ENCODE results near the gene PRKAG2.
A peak's percentile ranks its signal among the peaks of the same experiment; 100 is the strongest.

Gene PRKAG2

DNA sequence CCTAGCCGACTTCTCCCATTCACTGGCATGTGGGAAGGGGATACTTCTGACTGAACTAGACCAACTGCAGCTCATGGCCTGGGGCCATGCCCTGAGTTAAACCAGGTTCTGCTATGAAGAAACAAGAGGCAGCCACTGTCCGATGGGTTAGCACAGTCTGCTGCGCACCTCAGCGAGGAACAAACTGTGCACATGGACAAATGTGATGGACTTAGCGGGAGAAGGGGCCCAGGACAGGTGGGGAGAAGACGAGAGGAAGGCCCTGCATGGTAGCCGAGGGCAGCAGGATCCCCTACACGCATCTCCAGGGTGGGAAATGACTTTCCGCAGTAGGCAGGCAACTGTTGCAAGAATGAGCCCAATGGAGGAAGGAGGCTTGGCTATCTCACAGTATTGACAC is 115.0 kb downstream of the PRKAG2 start:
- H3K4me3 ChIP-seq (ENCODE audit: extremely low read depth, insufficient read depth, low read length, poor library complexity, severe bottlenecking), result no peak overlapping the region
- H3K4me1 ChIP-seq (ENCODE audit: control insufficient read depth, insufficient read depth, low read length, poor library complexity, severe bottlenecking), result peaks cover 10% of the 10 kb centered on the region
- H3K27ac ChIP-seq (ENCODE audit: low read depth, low read length, severe bottlenecking), result no peak overlapping the region
- H3K36me3 ChIP-seq (ENCODE audit: control insufficient read depth, insufficient read depth, low read length), result no peaks in the 10 kb centered on the region
- 93 to 94% methylated on average over 7 to 8 of the region's 9 CpGs for WGBS, 2 experiments (ENCODE audit: insufficient coverage in 2 of 2)
- H3K9me3 ChIP-seq (ENCODE audit: control insufficient read depth, low read length), result no peaks in the 10 kb centered on the region

DNA sequence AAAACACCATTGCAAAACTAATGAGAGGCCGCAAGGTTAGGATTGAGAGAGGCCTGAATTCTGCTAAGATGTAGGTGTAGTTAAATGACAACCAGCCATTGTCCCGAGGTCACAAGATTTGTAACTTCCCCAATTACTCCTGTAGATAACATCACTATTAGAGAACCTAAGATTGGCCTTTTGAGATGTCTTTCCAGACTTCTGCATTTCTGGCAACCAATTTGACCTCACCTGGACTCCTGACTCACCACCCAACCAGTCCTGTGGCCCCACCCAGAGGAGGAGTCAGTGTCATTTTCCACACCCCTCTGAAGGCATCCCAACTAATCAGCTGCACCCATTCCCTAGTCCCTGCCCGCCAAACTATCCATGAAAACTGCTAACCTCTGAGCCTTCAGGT is 115.7 kb downstream of the PRKAG2 start:
- Histone ChIP-seq H3K36me3 (ENCODE audit: control insufficient read depth, insufficient read depth, low read length) (no peaks in the 10 kb centered on the region), H3K4me1 (ENCODE audit: control insufficient read depth, insufficient read depth, low read length, poor library complexity, severe bottlenecking) (peaks cover 14% of the 10 kb centered on the region), H3K27ac (ENCODE audit: low read depth, low read length, severe bottlenecking) (no peak overlapping the region), H3K4me3 (ENCODE audit: extremely low read depth, insufficient read depth, low read length, poor library complexity, severe bottlenecking) (no peak overlapping the region), H3K9me3 (ENCODE audit: control insufficient read depth, low read length) (no peaks in the 10 kb centered on the region)
- WGBS, 2 experiments (ENCODE audit: insufficient coverage in 2 of 2), result 80 to 100% methylated on average over 1 of the region's 3 CpGs

DNA sequence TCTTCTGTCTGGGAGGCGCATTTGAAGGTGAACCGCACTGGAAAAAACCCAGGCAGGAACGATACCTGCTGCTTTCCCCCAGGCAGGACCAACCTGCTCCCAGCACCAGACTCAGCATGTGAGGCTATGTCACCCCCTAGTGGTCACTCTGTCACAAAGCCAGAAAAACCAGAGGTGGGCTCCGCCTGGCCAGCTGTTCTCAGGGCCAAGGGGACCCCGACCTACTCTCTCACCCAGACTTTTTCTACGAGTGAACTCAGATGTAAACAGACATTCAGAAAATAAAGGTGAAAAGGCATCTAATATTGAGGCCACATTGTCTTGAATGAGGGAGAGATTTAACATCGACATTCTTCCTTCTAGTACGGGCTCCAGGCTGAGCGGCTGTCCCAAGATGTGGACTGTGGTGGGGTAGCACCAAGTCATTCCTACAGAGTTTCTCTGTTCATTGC is 117.3 kb downstream of the PRKAG2 start:
- WGBS, 2 experiments (ENCODE audit: insufficient coverage in 2 of 2), result 57 to 66% methylated on average over 6 to 7 of the region's 9 CpGs
- no peaks in the 10 kb centered on the region for H3K36me3 ChIP-seq (ENCODE audit: control insufficient read depth, insufficient read depth, low read length)
- no peak overlapping the region for H3K27ac ChIP-seq (ENCODE audit: low read depth, low read length, severe bottlenecking)
- no peak overlapping the region for H3K4me3 ChIP-seq (ENCODE audit: extremely low read depth, insufficient read depth, low read length, poor library complexity, severe bottlenecking)
- peaks cover 28% of the 10 kb centered on the region for H3K4me1 ChIP-seq (ENCODE audit: control insufficient read depth, insufficient read depth, low read length, poor library complexity, severe bottlenecking)
- H3K9me3 ChIP-seq (ENCODE audit: control insufficient read depth, low read length), result no peaks in the 10 kb centered on the region

DNA sequence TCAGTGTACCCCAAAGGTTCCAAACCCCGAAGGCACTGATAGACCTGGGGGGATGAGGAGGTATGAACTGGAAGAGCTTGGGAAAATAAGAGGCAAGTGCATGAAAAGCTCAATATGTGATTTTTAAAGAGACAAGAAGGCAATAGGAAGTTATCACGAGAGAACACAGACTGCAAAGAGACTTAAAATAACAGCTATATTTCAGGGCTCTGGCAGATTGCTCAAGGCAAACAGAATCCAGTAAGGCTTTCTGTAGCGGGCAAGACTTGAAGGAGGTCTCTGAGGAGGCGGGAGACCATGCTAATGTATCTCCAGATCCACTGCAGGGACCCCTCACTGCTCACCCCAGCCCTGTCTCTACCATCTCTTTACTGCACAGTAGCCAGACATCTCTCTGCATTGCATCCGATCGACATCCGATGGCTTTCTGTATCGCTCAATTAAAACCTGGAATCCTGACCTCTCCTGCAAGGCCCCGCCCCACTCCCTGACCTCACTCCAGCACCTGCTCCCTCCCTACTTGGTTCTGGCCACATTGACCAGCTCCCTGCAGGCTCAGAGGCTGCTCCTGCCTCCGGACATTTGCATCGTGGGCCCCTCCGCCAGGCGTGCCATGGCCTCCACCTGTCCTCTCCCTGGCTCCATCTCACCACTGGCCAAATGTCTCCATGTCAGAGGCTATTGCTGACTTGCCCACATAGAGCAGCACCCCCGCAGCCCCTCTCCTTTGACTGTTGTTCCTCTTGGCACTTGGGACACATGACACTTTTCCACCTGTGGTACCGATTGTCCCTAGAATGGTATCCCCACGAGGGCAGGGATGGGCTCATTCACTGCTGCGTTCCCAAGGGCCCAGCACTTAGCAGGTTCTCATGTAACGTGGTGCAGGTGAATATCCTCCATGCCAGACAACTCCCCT is 118.0 kb downstream of the PRKAG2 start:
- H3K27ac ChIP-seq (ENCODE audit: low read depth, low read length, severe bottlenecking), result no peak overlapping the region
- H3K4me1 ChIP-seq (ENCODE audit: control insufficient read depth, insufficient read depth, low read length, poor library complexity, severe bottlenecking), result peaks cover 28% of the 10 kb centered on the region
- H3K9me3 ChIP-seq (ENCODE audit: control insufficient read depth, low read length), result no peaks in the 10 kb centered on the region
- no peak overlapping the region for H3K4me3 ChIP-seq (ENCODE audit: extremely low read depth, insufficient read depth, low read length, poor library complexity, severe bottlenecking)
- H3K36me3 ChIP-seq (ENCODE audit: control insufficient read depth, insufficient read depth, low read length), result no peaks in the 10 kb centered on the region
- WGBS, 2 experiments (ENCODE audit: insufficient coverage in 2 of 2), result 85 to 87% methylated on average over 17 to 18 of the region's 18 CpGs

DNA sequence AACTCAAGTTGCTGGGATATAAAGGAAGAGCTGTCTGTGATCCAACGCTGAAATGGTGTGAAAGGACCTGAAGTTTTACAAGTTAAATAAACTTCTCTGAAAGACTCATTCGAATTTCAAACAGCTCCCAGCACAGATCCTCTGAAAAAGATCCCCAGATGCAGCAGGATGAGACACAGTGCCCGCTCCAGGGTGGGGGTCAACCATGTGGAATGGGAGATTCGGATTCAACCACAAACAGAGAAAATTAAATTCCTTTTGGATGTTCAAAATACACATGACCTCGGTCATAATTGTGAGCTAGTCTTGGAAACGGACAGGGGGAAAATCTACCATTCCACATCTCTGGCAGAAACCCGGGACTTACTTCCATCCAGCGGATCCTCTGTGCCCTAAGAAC is 119.6 kb downstream of the PRKAG2 start:
- 89 to 94% methylated on average over 3 to 4 of the region's 8 CpGs for WGBS, 2 experiments (ENCODE audit: insufficient coverage in 2 of 2)
- Histone ChIP-seq H3K4me3 (ENCODE audit: extremely low read depth, insufficient read depth, low read length, poor library complexity, severe bottlenecking) (no peak overlapping the region), H3K4me1 (ENCODE audit: control insufficient read depth, insufficient read depth, low read length, poor library complexity, severe bottlenecking) (peaks cover 28% of the 10 kb centered on the region), H3K9me3 (ENCODE audit: control insufficient read depth, low read length) (no peaks in the 10 kb centered on the region), H3K27ac (ENCODE audit: low read depth, low read length, severe bottlenecking) (no peak overlapping the region), H3K36me3 (ENCODE audit: control insufficient read depth, insufficient read depth, low read length) (no peaks in the 10 kb centered on the region)

DNA sequence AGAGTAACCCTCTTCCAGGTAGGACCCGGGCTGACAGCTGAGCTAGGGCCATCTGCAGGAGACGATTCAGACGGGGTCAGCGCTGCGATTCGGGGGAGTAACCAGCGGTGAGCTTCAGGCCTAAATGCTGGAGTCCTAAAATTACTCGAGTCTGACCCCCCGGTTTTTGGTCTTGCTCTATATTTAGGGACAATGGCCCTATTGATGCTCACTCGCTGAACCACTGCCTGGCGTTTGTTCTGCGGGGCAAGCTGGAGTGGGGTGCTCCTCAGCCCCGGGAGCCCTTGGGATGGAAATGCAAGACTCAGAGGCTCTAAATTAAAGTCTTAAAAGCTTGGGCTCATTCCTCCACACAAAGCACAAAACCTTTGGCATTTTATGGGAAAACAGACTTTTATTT is 120.0 kb downstream of the PRKAG2 start:
- Histone ChIP-seq H3K27ac (ENCODE audit: low read depth, low read length, severe bottlenecking) (no peak overlapping the region), H3K4me1 (ENCODE audit: control insufficient read depth, insufficient read depth, low read length, poor library complexity, severe bottlenecking) (peaks cover 28% of the 10 kb centered on the region), H3K4me3 (ENCODE audit: extremely low read depth, insufficient read depth, low read length, poor library complexity, severe bottlenecking) (no peak overlapping the region), H3K9me3 (ENCODE audit: control insufficient read depth, low read length) (no peaks in the 10 kb centered on the region), H3K36me3 (ENCODE audit: control insufficient read depth, insufficient read depth, low read length) (no peaks in the 10 kb centered on the region)
- WGBS, 2 experiments (ENCODE audit: insufficient coverage in 2 of 2), result 75 to 77% methylated on average over 12 to 13 of the region's 13 CpGs

DNA sequence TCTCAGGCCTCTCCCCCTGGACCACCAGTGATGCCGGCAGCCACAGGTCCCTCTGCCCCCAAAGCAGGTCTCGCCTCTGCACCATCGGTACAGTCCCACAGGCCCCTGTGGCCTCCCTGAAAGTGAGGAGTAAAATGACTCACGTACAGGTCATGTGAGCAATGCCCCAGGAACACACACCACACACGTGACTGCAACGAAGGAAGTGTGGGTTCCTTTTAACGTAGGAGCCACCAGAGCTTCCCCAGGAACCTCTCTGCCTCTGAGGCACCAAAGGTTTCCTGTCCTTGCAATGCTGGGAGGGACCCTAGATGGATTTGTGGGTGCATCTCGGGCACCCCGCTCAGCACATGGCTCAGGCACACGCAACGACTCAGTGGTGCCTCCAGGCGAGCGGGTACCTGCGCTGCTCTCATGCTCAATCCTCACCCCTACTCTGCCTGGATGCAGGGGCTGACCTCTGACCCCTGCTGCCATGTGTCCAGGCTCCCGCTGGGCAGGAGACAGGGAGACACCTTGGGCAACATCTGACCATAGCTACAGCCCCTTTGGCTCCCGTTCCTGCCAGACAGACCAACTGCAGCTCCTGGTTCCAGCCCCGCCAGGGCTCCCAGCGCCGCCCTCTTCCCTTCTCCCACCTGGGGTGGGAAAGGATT is 120.7 kb downstream of the PRKAG2 start:
- 94 to 96% methylated on average over 15 to 16 of the region's 19 CpGs for WGBS, 2 experiments (ENCODE audit: insufficient coverage in 2 of 2)
- Histone ChIP-seq H3K9me3 (ENCODE audit: control insufficient read depth, low read length) (no peaks in the 10 kb centered on the region), H3K27ac (ENCODE audit: low read depth, low read length, severe bottlenecking) (no peak overlapping the region), H3K4me3 (ENCODE audit: extremely low read depth, insufficient read depth, low read length, poor library complexity, severe bottlenecking) (no peak overlapping the region), H3K4me1 (ENCODE audit: control insufficient read depth, insufficient read depth, low read length, poor library complexity, severe bottlenecking) (peaks cover 28% of the 10 kb centered on the region), H3K36me3 (ENCODE audit: control insufficient read depth, insufficient read depth, low read length) (no peaks in the 10 kb centered on the region)

DNA sequence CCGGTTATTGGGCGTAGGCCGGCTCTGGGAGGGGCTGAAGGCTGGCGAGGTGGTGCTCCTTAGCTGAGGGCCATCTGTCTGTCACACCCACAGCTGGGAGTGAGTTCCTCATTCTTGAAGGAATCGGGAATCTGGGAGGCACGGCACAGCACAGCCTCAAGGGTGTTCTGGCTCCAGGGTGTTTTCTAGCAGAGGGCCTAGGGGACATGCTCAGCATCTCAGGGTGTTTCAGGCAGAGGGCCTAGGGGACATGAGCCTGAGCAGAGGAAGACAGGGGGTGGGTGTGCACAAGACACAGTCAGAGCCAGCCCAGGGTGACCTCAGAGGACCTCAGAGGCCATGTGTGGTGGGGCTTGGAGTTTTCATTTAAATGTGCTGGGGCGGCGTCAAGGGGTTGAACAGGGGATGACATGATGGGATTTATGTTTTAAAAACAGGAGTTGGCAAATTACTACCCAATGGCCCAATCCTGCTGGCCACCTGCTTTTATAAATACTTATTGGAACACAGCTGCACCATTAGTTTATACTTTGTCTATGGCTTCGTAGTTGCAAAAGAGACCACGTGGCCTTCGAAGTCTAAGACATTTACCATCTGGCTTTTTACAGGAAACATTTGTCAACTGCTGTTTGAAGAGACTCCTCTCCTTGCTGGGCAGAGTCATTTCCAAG is 121.6 kb downstream of the PRKAG2 start:
- H3K27ac ChIP-seq (ENCODE audit: low read depth, low read length, severe bottlenecking), result peak overlapping the region; percentile 92
- H3K36me3 ChIP-seq (ENCODE audit: control insufficient read depth, insufficient read depth, low read length), result no peaks in the 10 kb centered on the region
- H3K4me1 ChIP-seq (ENCODE audit: control insufficient read depth, insufficient read depth, low read length, poor library complexity, severe bottlenecking), result peaks cover 28% of the 10 kb centered on the region
- H3K9me3 ChIP-seq (ENCODE audit: control insufficient read depth, low read length), result no peaks in the 10 kb centered on the region
- 82 to 86% methylated on average over 9 to 11 of the region's 11 CpGs for WGBS, 2 experiments (ENCODE audit: insufficient coverage in 2 of 2)
- no peak overlapping the region for H3K4me3 ChIP-seq (ENCODE audit: extremely low read depth, insufficient read depth, low read length, poor library complexity, severe bottlenecking)

DNA sequence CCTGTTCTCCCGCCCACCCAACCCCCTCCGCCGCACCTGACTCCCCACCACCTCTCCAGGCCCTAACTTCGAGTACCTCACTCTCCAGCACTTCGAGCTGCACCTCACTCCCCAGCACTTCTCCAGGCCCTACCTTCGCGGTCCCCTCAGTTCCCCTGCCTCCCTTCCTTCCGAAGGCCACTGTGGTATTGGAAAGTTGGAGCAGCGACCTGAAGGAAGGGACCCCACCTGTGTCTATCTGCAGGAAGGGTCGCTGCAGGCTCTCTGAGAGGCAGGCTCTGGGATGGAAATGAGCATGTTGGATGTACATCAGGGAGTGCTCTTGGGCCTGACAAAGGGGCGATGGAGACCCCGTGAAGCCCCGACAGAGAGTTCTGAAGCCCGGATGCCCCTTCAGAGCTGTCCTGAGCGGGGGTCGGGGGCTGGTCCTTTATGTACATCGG is 122.2 kb downstream of the PRKAG2 start:
- no peaks in the 10 kb centered on the region for H3K36me3 ChIP-seq (ENCODE audit: control insufficient read depth, insufficient read depth, low read length)
- H3K4me1 ChIP-seq (ENCODE audit: control insufficient read depth, insufficient read depth, low read length, poor library complexity, severe bottlenecking), result peaks cover 28% of the 10 kb centered on the region
- H3K27ac ChIP-seq (ENCODE audit: low read depth, low read length, severe bottlenecking), result peak overlapping the region; percentile 92
- H3K9me3 ChIP-seq (ENCODE audit: control insufficient read depth, low read length), result no peaks in the 10 kb centered on the region
- no peak overlapping the region for H3K4me3 ChIP-seq (ENCODE audit: extremely low read depth, insufficient read depth, low read length, poor library complexity, severe bottlenecking)
- WGBS, 2 experiments (ENCODE audit: insufficient coverage in 2 of 2), result 86 to 89% methylated on average over 10 of the region's 17 CpGs

DNA sequence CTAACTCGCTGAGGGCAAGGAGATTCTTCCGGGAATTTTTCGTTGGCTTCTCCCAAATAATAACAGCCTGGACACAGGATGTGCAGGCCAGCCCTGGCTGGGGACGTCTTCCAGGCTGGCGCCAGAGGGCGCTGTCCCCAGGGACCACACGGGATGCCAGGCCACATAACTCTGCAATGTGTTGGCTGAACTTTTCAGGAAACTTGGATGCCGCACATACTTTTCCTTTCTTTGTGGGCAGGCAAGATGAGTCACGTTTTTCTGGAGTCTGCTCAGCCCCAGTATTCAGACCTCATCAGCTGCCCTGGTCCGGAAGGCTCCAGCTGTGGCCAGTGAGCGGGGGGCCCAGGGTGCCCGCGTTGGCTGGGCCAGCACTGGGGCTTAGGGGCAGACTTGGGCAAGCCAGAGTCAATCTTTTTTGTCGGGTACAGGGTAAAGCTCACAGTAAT is 122.7 kb downstream of the PRKAG2 start:
- Histone ChIP-seq H3K4me3 (ENCODE audit: extremely low read depth, insufficient read depth, low read length, poor library complexity, severe bottlenecking) (no peak overlapping the region), H3K27ac (ENCODE audit: low read depth, low read length, severe bottlenecking) (peak overlapping the region; percentile 92)

More for the DNA sequence above, 122.7 kb downstream of the PRKAG2 start:
- H3K9me3 ChIP-seq (ENCODE audit: control insufficient read depth, low read length), result no peaks in the 10 kb centered on the region
- H3K4me1 ChIP-seq (ENCODE audit: control insufficient read depth, insufficient read depth, low read length, poor library complexity, severe bottlenecking), result peaks cover 28% of the 10 kb centered on the region
- WGBS, 2 experiments (ENCODE audit: insufficient coverage in 2 of 2), result 17 to 21% methylated on average over 14 of the region's 14 CpGs
- H3K36me3 ChIP-seq (ENCODE audit: control insufficient read depth, insufficient read depth, low read length), result no peaks in the 10 kb centered on the region
